HG03159 (cell line): ENCODE results near the gene HAS3.
"Not testable (repeated sequence)": the region's sequence is repeated elsewhere in the genome, so short reads cannot be mapped to it uniquely, and the experiment has no call there.

ENCODE experiments used
- ATAC-seq: cut with Tn5 transposase; IDR thresholded peaks from one replicate; pipeline ENCODE4 v1.9.1; 2021; ENCODE audit warnings: mild to moderate bottlenecking, moderate library complexity; ENCODE audit not compliant: unreplicated experiment

Gene HAS3

GRCh38 chr16:69115837-69116236 is 10.4 kb downstream of the HAS3 start:
- ATAC-seq: no peak

- no peak for ATAC-seq
These were observed 10.9 kb downstream of the HAS3 start for GRCh38 chr16:69116256-69116875.

- no peak for ATAC-seq
These were observed 11.5 kb downstream of the HAS3 start for GRCh38 chr16:69116906-69117305.

GRCh38 chr16:69118468-69118867 is 13.0 kb downstream of the HAS3 start:
- no peak for ATAC-seq

GRCh38 chr16:69118994-69119393 is 13.5 kb downstream of the HAS3 start:
- ATAC-seq: no peak

DNA sequence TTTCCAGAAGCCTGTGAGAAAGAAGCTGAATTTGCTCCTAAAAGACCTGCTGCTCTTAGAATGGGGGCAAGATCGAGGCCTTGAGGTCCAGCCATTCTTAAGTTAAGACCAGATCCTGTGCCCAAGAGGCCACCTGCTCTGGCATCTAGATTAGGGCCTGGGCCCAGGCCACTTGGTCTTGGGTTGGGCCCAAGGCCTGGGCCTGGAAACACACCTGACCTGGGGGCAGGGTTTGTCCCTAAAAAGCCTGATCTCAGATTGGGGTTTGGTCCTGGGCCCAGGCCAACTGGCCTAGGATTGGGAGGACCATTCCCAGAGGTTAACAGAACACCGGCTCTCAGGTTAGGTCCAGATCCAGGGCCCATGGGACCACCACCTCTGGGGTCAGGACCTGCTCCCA is 14.1 kb downstream of the HAS3 start:
- no peak for ATAC-seq

GRCh38 chr16:69120096-69120664 is 14.7 kb downstream of the HAS3 start:
- no peak for ATAC-seq

DNA sequence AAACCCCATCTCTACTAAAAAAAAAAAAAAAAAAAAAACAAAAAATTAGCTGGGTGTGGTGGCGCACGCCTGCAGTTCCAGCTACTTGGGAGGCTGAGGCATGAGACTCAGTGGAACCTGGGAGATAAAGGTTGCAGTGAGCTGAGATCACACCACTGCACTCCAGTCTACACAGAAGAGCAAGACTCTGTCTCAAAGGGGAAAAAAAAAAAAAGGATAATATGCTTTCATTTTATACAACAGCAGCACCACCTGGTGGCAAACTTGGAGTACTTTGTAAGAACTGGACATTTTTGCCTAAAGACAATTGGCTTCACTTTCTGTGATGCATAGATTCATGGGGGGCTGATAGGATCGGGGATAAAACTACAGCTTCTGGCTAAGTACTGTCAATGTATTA is 18.5 kb downstream of the HAS3 start:
- ATAC-seq: no peak

DNA sequence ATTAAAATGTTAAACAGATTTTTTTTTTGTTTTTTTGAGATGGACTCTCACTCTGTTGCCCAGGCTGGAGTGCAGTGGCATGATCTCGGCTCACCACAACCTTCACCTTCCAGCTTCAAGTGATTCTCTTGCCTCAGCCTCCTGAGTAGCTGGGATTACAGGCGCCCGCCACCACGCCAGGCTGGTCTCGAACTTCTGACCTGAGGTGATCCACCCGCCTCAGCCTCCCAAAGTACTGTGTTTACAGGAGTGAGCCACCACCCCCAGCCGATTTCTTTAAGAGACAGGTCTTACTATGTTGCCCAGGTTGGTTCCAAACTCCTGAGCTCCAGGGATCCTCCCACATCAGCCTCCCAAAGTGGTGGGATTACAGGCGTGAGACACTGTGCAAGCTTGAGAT is 19.0 kb downstream of the HAS3 start:
- ATAC-seq: not testable (repeated sequence)

DNA sequence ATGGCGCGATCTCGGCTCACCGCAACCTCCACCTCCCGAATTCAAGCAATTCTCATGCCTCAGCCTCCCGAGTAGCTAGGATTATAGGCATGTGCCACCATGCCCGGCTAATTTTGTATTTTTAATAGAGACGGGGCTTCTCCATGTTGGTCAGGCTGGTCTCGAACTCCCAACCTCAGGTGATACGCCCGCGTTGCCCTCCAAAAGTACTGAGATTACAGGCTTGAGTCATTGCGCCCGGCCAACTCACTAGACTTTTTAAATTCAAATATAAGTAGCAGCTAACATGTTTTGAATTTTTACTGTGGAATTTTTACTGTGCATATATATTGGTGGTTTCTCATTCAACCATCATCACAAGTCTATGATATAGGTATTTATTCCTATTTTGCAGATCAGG is 19.5 kb downstream of the HAS3 start:
- ATAC-seq: not testable (repeated sequence)

GRCh38 chr16:69126221-69126620 is 20.8 kb downstream of the HAS3 start:
- ATAC-seq: no peak

DNA sequence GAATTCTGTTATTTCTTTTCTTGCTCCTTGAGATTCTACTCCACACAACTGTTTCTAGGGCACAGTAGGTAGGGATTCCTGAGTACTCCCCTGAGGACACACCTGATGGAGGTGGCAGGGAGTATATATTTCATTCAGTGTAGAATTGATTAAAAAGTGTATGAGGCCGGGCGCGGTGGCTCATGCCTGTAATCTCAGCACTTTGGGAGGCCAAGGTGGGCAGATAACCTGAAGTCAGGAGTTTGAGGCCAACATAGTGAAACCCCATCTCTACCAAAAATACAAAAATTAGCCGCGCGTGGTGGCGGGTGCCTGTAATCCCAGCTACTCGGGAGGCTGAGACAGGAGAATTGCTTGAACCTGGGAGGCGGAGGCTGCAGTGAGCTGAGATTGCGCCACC is 21.3 kb downstream of the HAS3 start:
- ATAC-seq: not testable (repeated sequence)

DNA sequence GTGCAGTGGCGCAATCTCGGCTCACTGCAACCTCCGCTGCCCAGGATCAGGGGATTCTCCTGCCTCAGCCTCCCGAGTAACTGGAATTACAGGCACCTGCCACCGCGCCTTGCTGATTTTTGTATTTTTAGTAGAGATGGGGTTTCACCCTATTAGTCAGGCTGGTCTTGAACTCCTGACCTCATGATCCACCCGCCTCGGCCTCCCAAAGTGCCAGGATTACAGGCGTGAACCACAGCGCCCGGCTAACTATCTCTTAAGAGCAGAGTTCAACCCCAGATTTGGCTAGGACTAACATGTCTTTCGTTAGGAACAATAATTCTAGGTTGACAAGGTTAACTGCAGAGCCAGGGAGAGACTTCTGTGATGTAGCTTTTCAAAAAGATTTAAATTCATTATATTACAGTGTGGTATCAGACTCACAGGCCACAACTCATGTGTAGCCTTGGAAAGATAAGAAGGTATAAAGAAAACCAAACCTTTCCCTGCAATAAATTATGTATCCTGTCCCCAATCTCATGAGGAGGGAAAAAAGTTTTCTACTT is 22.6 kb downstream of the HAS3 start:
- no peak for ATAC-seq

- no peak for ATAC-seq
These were observed 25.0 kb downstream of the HAS3 start for GRCh38 chr16:69130461-69130860.

DNA sequence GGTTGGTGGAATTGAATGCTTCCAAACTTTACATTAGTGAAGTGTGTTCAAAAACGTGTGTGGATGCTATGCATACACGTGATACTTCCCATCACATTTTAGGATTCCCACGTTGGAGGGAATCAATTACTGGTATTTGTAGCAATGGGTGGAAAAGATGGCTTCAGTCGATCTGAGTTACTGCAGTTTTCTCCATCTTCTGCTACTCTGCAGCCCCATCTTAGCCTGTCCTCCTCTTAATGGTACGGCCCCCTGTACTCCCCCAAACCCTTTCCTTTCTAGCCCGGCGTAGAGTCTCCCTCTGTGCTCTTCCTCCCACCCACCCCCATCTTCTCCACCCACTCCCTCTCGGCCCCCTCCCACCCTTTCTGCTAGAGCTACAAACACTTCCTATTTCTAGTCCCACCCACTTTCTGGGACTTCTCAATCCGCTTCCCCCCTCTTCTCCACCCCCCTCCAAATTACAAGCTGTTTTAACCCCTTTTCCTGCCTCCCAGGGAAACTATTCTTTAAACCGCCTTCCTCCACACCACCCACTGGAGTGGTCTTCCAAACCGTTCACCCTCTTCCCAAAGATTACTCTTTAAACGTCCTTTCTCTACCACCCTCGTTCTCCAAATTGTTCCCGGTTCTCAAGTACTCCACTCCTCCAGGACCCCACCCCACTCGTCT is 25.9 kb downstream of the HAS3 start:
- ATAC-seq: no peak

DNA sequence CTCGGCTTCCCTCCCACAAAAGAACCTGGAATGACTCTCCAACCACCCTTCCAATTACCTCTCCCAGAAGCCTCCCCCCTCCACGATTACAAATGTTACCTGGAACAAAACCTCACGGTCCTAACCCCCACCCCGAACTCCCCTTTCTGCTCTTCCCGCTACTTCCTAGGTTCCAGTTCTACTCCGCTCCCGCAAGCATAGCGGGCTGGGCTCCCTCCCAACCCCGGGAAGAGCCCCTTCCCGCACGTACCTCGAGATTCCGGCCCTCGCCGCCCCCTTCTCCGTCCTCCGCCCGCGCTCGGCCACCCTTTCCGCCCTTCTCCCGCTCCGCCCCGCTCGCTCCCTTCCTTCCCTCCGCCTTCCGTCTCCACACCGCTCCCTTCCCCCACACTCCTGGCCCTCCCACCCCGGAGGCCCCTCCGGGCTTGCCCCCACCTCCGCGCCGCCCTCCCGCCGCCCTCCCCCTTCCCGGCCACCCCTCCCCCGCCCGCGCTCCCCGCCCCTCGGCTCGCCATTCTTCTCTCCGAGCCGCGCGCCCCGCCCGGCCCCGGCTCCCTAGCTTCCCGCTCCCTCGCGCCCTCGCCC is 26.5 kb downstream of the HAS3 start:
- peak; percentile 25 for ATAC-seq

GRCh38 chr16:69132424-69133252 is 27.2 kb downstream of the HAS3 start, which contains the start of the genes CHTF8 and UTP4:
CHTF8 (minus strand) TSS chr16:69132588; CDS start chr16:69121458, 11,130 bp downstream.
UTP4 (plus strand) TSS chr16:69132649; CDS start chr16:69133460, 811 bp downstream.
- ATAC-seq: peak; percentile 90

- no peak for ATAC-seq
These were observed 28.0 kb downstream of the HAS3 start for GRCh38 chr16:69133373-69133954.

DNA sequence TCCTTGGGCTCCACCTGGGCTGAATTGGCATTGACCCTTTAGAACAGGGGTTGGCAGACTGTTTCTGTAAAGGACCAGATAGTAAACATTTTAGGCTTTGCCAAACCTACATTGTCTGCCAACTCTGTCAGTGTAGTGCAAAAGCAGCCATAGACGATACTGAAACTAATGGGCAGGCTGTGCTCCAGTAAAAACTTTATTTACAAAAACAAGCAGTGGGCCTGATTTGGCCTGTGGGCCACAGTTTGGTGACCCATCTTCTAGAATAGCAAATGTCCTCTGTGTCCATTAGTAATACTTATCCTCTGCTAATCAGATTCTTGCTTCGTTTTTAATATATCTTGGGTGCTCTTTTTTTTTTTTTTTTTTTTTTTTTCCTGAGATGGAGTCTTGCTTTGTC is 33.2 kb downstream of the HAS3 start:
- no peak for ATAC-seq

DNA sequence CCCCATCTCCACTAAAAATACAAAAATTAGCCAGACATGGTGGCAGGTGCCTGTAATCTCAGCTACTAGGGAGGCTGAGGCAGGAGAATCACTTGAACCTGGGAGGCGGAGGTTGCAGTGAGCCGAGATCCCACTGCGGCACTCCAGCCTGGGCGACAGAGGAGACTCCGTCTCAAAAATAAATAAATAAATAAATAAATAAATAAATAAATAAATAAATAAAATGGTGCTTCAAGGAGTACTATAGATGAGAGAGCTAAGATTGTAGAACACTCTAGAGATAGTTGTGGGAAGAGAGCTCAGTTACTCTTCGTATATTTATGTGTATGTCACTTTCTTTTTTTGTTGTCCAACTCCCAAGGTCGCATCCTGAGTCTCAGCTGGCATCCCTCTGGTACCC is 34.0 kb downstream of the HAS3 start:
- ATAC-seq: not testable (repeated sequence)
